HepG2 (cell line): ENCODE measurements around the gene METTL22. TPM values are rescaled to one million over a fixed set of nuclear protein-coding genes. Genes with fewer than 3 reads are reported as not detected.

Source experiments
- ATAC-seq: fragments of 200-7000 bp; cut with Tn5 transposase; 3 replicates; pipeline ENCODE4 v1.9.1; 2020; ENCODE audit warnings: mild to moderate bottlenecking, moderate library complexity
- BruUV-seq: library from RNA; stranded (reverse); fragments of 400-500 nt; replicated peaks from 2 replicates; lab custom pipeline; 2021; lab: Mats Ljungman, UMichigan
- CTCF ChIA-PET: fragments of 300-600 bp; formaldehyde crosslinking; extraction: SDS; loops from one replicate; lab custom pipeline; 2021; ENCODE audit warnings: low total read pairs, inconsistent platforms, low intra/inter-chr PET ratio; lab: Yijun Ruan, JAX
- POLR2A ChIA-PET: fragments of 350-600 bp; sonication (Branson Sonifier 250); formaldehyde crosslinking; loops from one replicate; lab custom pipeline; 2020; ENCODE audit warnings: antibody characterized with exemption, inconsistent platforms; lab: Yijun Ruan, JAX
- DNase-seq: peaks from one replicate; pipeline ENCODE4 v3.0.0-alpha.2; 2015; ENCODE audit warnings: low spot score
- FAIRE-seq: peaks from 3 replicates; lab custom pipeline; 2011; peaks lifted over from hg19 to GRCh38; lab: Jason Lieb, UNC
- H2AFZ ChIP-seq: one replicate; pipeline ENCODE4 v1.6.1; 2011; ENCODE audit warnings: low read length, inconsistent platforms
- H3K27ac ChIP-seq: fragments of 300-600 bp; 3 replicates; pipeline ENCODE4 v1.8.0; 2011; ENCODE audit warnings: mixed run types, mild to moderate bottlenecking, mixed read lengths, low read length, inconsistent platforms; ENCODE audit not compliant: insufficient read depth; ENCODE audit errors: extremely low read length
- H3K27me3 ChIP-seq, 2 experiments: fragments of 200-600 bp in 1 of 2; 2 replicates in 1 of 2; 3 replicates in 1 of 2; pipeline versions ENCODE4 v1.6.0 to v1.8.0; 2011; ENCODE audit warnings: low read length in 2 of 2, mild to moderate bottlenecking in 2 of 2, moderate library complexity in 2 of 2, inconsistent platforms in 1 of 2; ENCODE audit not compliant: insufficient read depth in 2 of 2, control insufficient read depth in 1 of 2
- H3K36me3 ChIP-seq, 2 experiments: fragments of 200-600 bp in 1 of 2; replicated peaks in 1 of 2; 2 replicates in 1 of 2; 3 replicates in 1 of 2; pipeline versions ENCODE4 v1.5.1 to v1.8.0; 2011; ENCODE audit warnings: low read length in 2 of 2, inconsistent platforms in 1 of 2; ENCODE audit not compliant: insufficient read depth in 2 of 2, control insufficient read depth in 1 of 2
- H3K4me1 ChIP-seq: 2 replicates; pipeline ENCODE4 v1.5.1; 2012; ENCODE audit warnings: low read length, inconsistent platforms; ENCODE audit not compliant: insufficient read depth
- H3K4me2 ChIP-seq: 2 replicates; pipeline ENCODE4 v1.6.0; 2011; ENCODE audit warnings: low read depth, low read length, inconsistent platforms
- H3K4me3 ChIP-seq, 3 experiments: fragments of 200-600 bp in 1 of 3; sonication (generic), shearing (Covaris generic) in 1 of 3; replicated peaks in 1 of 3; 2 replicates each; pipeline ENCODE4 v1.5.1; 2011 to 2016; ENCODE audit warnings: low read length in 3 of 3, inconsistent platforms in 2 of 3, low read depth in 2 of 3, mild to moderate bottlenecking in 2 of 3, control low read depth in 1 of 3, mixed read lengths in 1 of 3; ENCODE audit not compliant: insufficient read depth in 1 of 3
- H3K79me2 ChIP-seq: one replicate; pipeline ENCODE4 v1.6.1; 2011; ENCODE audit warnings: low read length, inconsistent platforms; ENCODE audit not compliant: insufficient read depth
- H3K9ac ChIP-seq: 2 replicates; pipeline ENCODE4 v1.6.0; 2011; ENCODE audit warnings: mild to moderate bottlenecking, low read depth, low read length, inconsistent platforms; ENCODE audit not compliant: insufficient read depth
- H3K9me3 ChIP-seq: 2 replicates; pipeline ENCODE4 v1.5.1; 2012; ENCODE audit warnings: mild to moderate bottlenecking, low read length
- H4K20me1 ChIP-seq: 2 replicates; pipeline ENCODE4 v1.6.0; 2011; ENCODE audit warnings: inconsistent platforms, mild to moderate bottlenecking, low read length, moderate library complexity; ENCODE audit not compliant: insufficient read depth
- CHD4 ChIP-seq: fragments of 200-600 bp; sonication (generic); IDR thresholded peaks from 2 replicates; pipeline ENCODE4 v1.7.0; 2017; ENCODE audit warnings: mild to moderate bottlenecking, low read length, borderline replicate concordance
- FOXC1 ChIP-seq: sonication (generic); formaldehyde crosslinking; IDR thresholded peaks from 2 replicates; pipeline ENCODE4 v1.8.0; 2022; ENCODE audit warnings: mild to moderate bottlenecking, missing genetic modification reagents, borderline replicate concordance
- FOXP1 ChIP-seq, 2 experiments: fragments of 450-650 bp in 1 of 2; IDR thresholded peaks; 2 replicates each; pipeline ENCODE4 v1.6.1; 2017 to 2018; ENCODE audit warnings: antibody characterized with exemption in 1 of 2
- GATAD1 ChIP-seq: IDR thresholded peaks from 2 replicates; pipeline ENCODE4 v1.6.1; 2016; ENCODE audit warnings: missing genetic modification reagents, missing compliant biosample characterization
- IRF2 ChIP-seq: IDR thresholded peaks from 2 replicates; pipeline ENCODE4 v1.6.1; 2018; ENCODE audit warnings: missing genetic modification reagents, missing compliant biosample characterization
- PHF20 ChIP-seq: sonication (generic); formaldehyde crosslinking; IDR thresholded peaks from 2 replicates; pipeline ENCODE4 v1.5.0; 2020; ENCODE audit warnings: mild to moderate bottlenecking, missing genetic modification reagents
- SAP130 ChIP-seq: IDR thresholded peaks from 2 replicates; pipeline ENCODE4 v1.6.1; 2016; ENCODE audit warnings: low read depth
- THAP11 ChIP-seq: IDR thresholded peaks from 2 replicates; pipeline ENCODE4 v1.6.1; 2016; ENCODE audit warnings: missing biosample characterization, missing genetic modification reagents
- ZMYM3 ChIP-seq: sonication (generic); formaldehyde crosslinking; IDR thresholded peaks from 2 replicates; pipeline ENCODE4 v1.5.1; 2020; ENCODE audit warnings: mild to moderate bottlenecking, missing genetic modification reagents
- ZNF317 ChIP-seq: sonication (generic); formaldehyde crosslinking; IDR thresholded peaks from 2 replicates; pipeline ENCODE4 v1.5.0; 2020; ENCODE audit warnings: mild to moderate bottlenecking, missing genetic modification reagents
- ZNF572 ChIP-seq: sonication (generic); formaldehyde crosslinking; IDR thresholded peaks from 2 replicates; pipeline ENCODE4 v1.5.1; 2020; ENCODE audit warnings: mild to moderate bottlenecking, missing genetic modification reagents
- ZNF576 ChIP-seq: sonication (generic); formaldehyde crosslinking; IDR thresholded peaks from 2 replicates; pipeline ENCODE4 v1.4.0; 2020; ENCODE audit warnings: mild to moderate bottlenecking, missing genetic modification reagents
- ZNF629 ChIP-seq: sonication (generic); formaldehyde crosslinking; conservative IDR thresholded peaks from 2 replicates; pipeline ENCODE4 v1.5.0; 2020; ENCODE audit warnings: missing genetic modification reagents
- ZNF644 ChIP-seq: IDR thresholded peaks from 2 replicates; pipeline ENCODE4 v1.6.1; 2016; ENCODE audit warnings: low read depth
- ZSCAN29 ChIP-seq: sonication (generic); formaldehyde crosslinking; conservative IDR thresholded peaks from 2 replicates; pipeline ENCODE4 v1.4.0; 2020; ENCODE audit warnings: mild to moderate bottlenecking, missing genetic modification reagents
- WGBS: methylation state at CpG from one replicate; pipeline ENCODE4 v1.1.6; 2017; ENCODE audit warnings: low lambda C conversion rate; 5-methylcytosine and 5-hydroxymethylcytosine counted together
- in situ Hi-C: cut with HindIII; loops from 2 replicates; pipeline ENCODE4 v1.10.0; 2017; ENCODE audit warnings: low pct_unique_long_range_greater_than_20kb; ENCODE audit not compliant: extremely low pct_ligation_motif_present
- intact Hi-C: fragments of 100-400 bp; cut with micrococcal nuclease; formaldehyde crosslinking; loops from one replicate; pipeline ENCODE4 v1.10.0; 2022; ENCODE audit not compliant: unreplicated experiment
- polyA plus RNA-seq, 8 experiments: library from polyadenylated mRNA; depleted of rRNA in 3 of 8; stranded (reverse) in 7 of 8; unstranded in 1 of 8; fragments of >200 nt; fragmentation: Illumina TruSeq in 4 of 8; extraction: Trizol in 4 of 8; gene quantifications; 2 replicates each; pipeline versions ENCODE4 v1.2.1 to v1.2.3, GENCODE V29; 2011 to 2016; ENCODE audit warnings: low read depth in 4 of 8, missing spikeins in 1 of 8, mixed read lengths in 1 of 8; ENCODE audit not compliant: insufficient read depth in 1 of 8
- total RNA-seq, 5 experiments: library from RNA; depleted of rRNA; stranded (reverse); fragments of >200 nt; fragmentation: Illumina TruSeq; extraction: Trizol; gene quantifications; 2 replicates each; pipeline ENCODE4 v1.2.3, GENCODE V29; 2016; ENCODE audit warnings: low read depth in 1 of 5
- TF ChIP-seq, protein P1 (sequence below): IDR thresholded peaks from 2 replicates; pipeline ENCODE4 v1.4.0; 2020; ENCODE audit warnings: mild to moderate bottlenecking, missing genetic modification reagents
- TF ChIP-seq, protein P2 (sequence below): sonication (generic); IDR thresholded peaks from 2 replicates; pipeline ENCODE4 v1.6.1; 2016; ENCODE audit warnings: low read depth, borderline replicate concordance
- TF ChIP-seq, protein P3 (sequence below): fragments of 450-650 bp; IDR thresholded peaks from 2 replicates; pipeline ENCODE4 v1.6.1; 2017
- TF ChIP-seq, protein P4 (sequence below): sonication (generic); formaldehyde crosslinking; IDR thresholded peaks from 2 replicates; pipeline ENCODE4 v1.5.0; 2020; ENCODE audit warnings: missing genetic modification reagents, mild to moderate bottlenecking, borderline replicate concordance

The METTL22 gene
- total and polyA plus RNA-seq, 2 of the 13 experiments (the other 11 are each of a cell fraction or from before 2014, with no cell fraction given): 36.2 to 94.8 TPM

DNA sequence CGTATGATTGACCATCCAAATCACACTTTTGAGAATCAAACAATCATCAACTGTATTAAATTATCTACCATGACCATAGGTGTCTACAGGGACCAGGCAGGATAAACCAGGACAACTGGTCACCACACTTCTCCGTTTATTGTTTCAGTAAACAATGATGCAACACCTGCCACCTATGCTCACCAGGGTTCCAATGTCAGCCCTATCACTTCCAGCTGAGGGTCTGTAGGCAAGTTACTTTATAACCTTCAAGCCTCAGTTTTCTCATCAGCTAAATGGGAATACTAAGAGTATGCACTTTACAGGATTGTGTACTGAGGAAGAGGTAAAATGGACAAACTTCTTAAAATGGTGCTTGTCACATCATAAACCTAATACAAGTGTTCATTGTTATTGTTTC lies 46.1 kb upstream of the METTL22 start:
- POLR2A ChIA-PET: no interaction called here
- TF ChIP-seq, protein P1, sequence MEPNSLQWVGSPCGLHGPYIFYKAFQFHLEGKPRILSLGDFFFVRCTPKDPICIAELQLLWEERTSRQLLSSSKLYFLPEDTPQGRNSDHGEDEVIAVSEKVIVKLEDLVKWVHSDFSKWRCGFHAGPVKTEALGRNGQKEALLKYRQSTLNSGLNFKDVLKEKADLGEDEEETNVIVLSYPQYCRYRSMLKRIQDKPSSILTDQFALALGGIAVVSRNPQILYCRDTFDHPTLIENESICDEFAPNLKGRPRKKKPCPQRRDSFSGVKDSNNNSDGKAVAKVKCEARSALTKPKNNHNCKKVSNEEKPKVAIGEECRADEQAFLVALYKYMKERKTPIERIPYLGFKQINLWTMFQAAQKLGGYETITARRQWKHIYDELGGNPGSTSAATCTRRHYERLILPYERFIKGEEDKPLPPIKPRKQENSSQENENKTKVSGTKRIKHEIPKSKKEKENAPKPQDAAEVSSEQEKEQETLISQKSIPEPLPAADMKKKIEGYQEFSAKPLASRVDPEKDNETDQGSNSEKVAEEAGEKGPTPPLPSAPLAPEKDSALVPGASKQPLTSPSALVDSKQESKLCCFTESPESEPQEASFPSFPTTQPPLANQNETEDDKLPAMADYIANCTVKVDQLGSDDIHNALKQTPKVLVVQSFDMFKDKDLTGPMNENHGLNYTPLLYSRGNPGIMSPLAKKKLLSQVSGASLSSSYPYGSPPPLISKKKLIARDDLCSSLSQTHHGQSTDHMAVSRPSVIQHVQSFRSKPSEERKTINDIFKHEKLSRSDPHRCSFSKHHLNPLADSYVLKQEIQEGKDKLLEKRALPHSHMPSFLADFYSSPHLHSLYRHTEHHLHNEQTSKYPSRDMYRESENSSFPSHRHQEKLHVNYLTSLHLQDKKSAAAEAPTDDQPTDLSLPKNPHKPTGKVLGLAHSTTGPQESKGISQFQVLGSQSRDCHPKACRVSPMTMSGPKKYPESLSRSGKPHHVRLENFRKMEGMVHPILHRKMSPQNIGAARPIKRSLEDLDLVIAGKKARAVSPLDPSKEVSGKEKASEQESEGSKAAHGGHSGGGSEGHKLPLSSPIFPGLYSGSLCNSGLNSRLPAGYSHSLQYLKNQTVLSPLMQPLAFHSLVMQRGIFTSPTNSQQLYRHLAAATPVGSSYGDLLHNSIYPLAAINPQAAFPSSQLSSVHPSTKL (CRISPR knock-in tag): 0 out of 2 replicates have a peak, but pooled peaks have one; percentile 38
- TF ChIP-seq ZNF629 (CRISPR knock-in tag) (peak; percentile 97), ZNF572 (CRISPR knock-in tag) (no peak), PHF20 (no peak), FOXP1 (IDR thresholded peaks at IDR 0.05) (no peak), FOXP1 (CRISPR knock-in tag; IDR thresholded peaks at IDR 0.05) (peak; percentile 74), ZNF644 (CRISPR knock-in tag) (0 out of 2 replicates have a peak, but pooled peaks have one; percentile 48), IRF2 (CRISPR knock-in tag) (no peak), ZSCAN29 (peak; percentile 83; the same call in 1 of the 2 replicates), CHD4 (peak; percentile 77; the same call in 1 of the 2 replicates), THAP11 (CRISPR knock-in tag) (peak; percentile 46; the same call in 1 of the 2 replicates), GATAD1 (CRISPR knock-in tag) (no peak), FOXC1 (CRISPR knock-in tag) (no peak), ZNF576 (CRISPR knock-in tag) (no peak), ZNF317 (CRISPR knock-in tag) (peak; percentile 84), ZMYM3 (CRISPR knock-in tag) (peak; percentile 90), SAP130 (CRISPR knock-in tag) (peak; percentile 44; the same call in 1 of the 2 replicates)
- TF ChIP-seq, protein P2, sequence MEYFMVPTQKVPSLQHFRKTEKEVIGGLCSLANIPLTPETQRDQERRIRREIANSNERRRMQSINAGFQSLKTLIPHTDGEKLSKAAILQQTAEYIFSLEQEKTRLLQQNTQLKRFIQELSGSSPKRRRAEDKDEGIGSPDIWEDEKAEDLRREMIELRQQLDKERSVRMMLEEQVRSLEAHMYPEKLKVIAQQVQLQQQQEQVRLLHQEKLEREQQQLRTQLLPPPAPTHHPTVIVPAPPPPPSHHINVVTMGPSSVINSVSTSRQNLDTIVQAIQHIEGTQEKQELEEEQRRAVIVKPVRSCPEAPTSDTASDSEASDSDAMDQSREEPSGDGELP: peak; percentile 48; the same call in 1 of the 2 replicates
- TF ChIP-seq, protein P3, sequence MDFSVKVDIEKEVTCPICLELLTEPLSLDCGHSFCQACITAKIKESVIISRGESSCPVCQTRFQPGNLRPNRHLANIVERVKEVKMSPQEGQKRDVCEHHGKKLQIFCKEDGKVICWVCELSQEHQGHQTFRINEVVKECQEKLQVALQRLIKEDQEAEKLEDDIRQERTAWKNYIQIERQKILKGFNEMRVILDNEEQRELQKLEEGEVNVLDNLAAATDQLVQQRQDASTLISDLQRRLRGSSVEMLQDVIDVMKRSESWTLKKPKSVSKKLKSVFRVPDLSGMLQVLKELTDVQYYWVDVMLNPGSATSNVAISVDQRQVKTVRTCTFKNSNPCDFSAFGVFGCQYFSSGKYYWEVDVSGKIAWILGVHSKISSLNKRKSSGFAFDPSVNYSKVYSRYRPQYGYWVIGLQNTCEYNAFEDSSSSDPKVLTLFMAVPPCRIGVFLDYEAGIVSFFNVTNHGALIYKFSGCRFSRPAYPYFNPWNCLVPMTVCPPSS: no peak
- TF ChIP-seq, protein P4, sequence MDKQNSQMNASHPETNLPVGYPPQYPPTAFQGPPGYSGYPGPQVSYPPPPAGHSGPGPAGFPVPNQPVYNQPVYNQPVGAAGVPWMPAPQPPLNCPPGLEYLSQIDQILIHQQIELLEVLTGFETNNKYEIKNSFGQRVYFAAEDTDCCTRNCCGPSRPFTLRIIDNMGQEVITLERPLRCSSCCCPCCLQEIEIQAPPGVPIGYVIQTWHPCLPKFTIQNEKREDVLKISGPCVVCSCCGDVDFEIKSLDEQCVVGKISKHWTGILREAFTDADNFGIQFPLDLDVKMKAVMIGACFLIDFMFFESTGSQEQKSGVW: no peak

More for the DNA sequence above, 46.1 kb upstream of the METTL22 start:
- in situ Hi-C loops: no loop called here
- FAIRE-seq: no peak
- CTCF ChIA-PET: interaction anchor here (5.6 kb wide), 1 partner anchor 59 kb away, joined by 39 read pairs; no protein-coding TSS in a partner anchor
- Histone ChIP-seq H2AFZ (no peak overlapping the region), H4K20me1 (no peaks in the 10 kb centered on the region), H3K27ac (no peak overlapping the region), H3K36me3 (no peaks in the 10 kb centered on the region), H3K27me3 (peaks cover 0 to 15% of the 10 kb centered on the region in 2 experiments; a peak in 1 of 5 replicates), H3K4me1 (peaks cover 57% of the 10 kb centered on the region), H3K79me2 (no peaks in the 10 kb centered on the region), H3K4me2 (no peak overlapping the region), H3K9me3 (no peaks in the 10 kb centered on the region), H3K4me3 (no peak overlapping the region), H3K9ac (no peak overlapping the region)
- no TSS peak for BruUV-seq
- 4% methylated on average over 2 of the region's 2 CpGs for WGBS
- no peak for DNase-seq
- no peak for ATAC-seq
- intact Hi-C loops: loop anchor here (10.0 kb wide), 1 partner anchor 559 kb away; no protein-coding TSS in a partner anchor
